Spinal cord (tissue), 10 donors: ENCODE results near the gene CRAT. TPM values are rescaled to one million over a fixed set of nuclear protein-coding genes. Genes with fewer than 3 reads are reported as not detected.
A peak's percentile ranks its signal among the peaks of the same experiment; 100 is the strongest.

Experiments used
- DNase-seq, 6 donors: peaks; one replicate each; pipeline versions ENCODE4 v3.0.0 to v3.0.0-alpha.2; 2013 to 2015; ENCODE audit warnings: low spot score in 6 of 6, low read depth in 4 of 6
- H3K27ac ChIP-seq: one replicate; pipeline ENCODE4 v1.5.1; 2013; ENCODE audit warnings: low read depth, low read length, control low read depth
- H3K27me3 ChIP-seq: one replicate; pipeline ENCODE4 v1.6.1; 2013; ENCODE audit warnings: low read length; ENCODE audit not compliant: control insufficient read depth, insufficient read depth
- H3K36me3 ChIP-seq: one replicate; pipeline ENCODE4 v1.6.1; 2013; ENCODE audit warnings: low read length; ENCODE audit not compliant: control insufficient read depth, insufficient read depth
- H3K4me1 ChIP-seq: one replicate; pipeline ENCODE4 v1.6.1; 2013; ENCODE audit warnings: low read length; ENCODE audit not compliant: control insufficient read depth, insufficient read depth
- H3K4me3 ChIP-seq: one replicate; pipeline ENCODE4 v1.5.1; 2013; ENCODE audit warnings: low read depth, low read length, control low read depth
- H3K9me3 ChIP-seq: one replicate; pipeline ENCODE4 v1.6.1; 2013; ENCODE audit warnings: low read length; ENCODE audit not compliant: control insufficient read depth, insufficient read depth
- WGBS: methylation state at CpG from one replicate; pipeline ENCODE4 v1.1.5; 2013; ENCODE audit warnings: missing lambda C conversion rate; ENCODE audit not compliant: insufficient coverage; 5-methylcytosine and 5-hydroxymethylcytosine counted together
- polyA plus RNA-seq, 2 donors: library from polyadenylated mRNA; unstranded; fragments of 120-200 nt; gene quantifications; one replicate each; pipeline ENCODE4 v1.2.1, GENCODE V29; 2013; ENCODE audit not compliant: insufficient read length in 2 of 2
- total RNA-seq, 2 donors: library from RNA; depleted of rRNA in 1 of 2; stranded (reverse); fragments of 120-200 nt in 1 of 2; fragments of >200 nt in 1 of 2; gene quantifications; one replicate each; pipeline versions ENCODE4 v1.2.3 to v1.2.4, GENCODE V29; 2013 to 2014
- donor health status: healthy.

CRAT gene
- total and polyA plus RNA-seq, 4 donors = 27.1 to 68.7 (median 48.3) TPM

DNA sequence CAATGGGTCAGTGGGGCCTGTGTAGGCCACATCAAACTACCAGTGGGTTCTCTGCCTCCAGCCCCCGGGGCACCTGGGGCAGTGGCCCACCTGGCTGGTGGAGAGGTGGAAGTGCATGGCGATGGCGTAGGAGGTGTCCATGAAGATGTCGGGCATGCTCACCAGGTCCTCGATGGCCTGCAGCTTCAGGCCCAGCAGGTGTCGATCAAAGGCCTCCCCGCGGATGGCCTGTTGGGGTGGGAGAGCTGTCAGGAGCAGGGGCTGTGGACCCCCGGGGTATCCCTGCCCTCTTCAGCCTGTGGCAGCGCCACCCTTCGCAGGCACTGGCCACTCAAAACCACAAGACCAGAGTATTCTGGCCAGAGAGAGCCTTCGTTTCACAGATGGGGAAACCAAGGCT, 14.7 kb downstream of the CRAT start:
- 92% methylated on average over 8 of the region's 12 CpGs for WGBS
- Histone ChIP-seq H3K4me3 (no peak overlapping the region), H3K4me1 (peaks cover 4% of the 10 kb centered on the region)

DNA sequence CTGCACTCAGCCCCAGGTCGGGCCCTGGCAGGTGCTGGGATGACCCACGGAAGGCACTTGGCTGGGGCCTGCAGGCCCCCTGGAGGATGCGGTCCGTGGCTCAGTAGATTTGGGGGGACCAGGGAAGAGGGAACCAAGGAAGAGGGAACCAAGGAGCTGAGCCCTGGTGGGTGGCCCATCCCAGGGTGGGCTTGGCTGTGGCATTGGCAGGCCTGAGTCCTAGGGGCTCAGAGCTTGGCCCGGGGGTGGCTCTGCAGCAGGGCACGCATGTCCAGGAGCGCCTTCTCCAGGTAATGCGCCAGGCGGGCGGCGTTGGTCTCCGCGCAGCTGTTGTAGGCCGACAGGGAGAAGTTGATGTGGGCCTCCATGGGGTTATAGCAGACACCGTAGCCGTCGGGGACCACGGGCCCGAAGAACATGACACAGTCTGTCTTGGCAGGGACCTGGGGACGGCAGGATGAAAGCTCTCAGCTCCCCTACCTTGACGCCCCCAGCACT, 15.4 kb downstream of the CRAT start:
- 96% methylated on average over 21 of the region's 21 CpGs for WGBS
- no peak for DNase-seq
- peaks cover 69% of the 10 kb centered on the region for H3K36me3 ChIP-seq
- H3K27me3 ChIP-seq = no peaks in the 10 kb centered on the region
- no peak overlapping the region for H3K27ac ChIP-seq
- no peaks in the 10 kb centered on the region for H3K4me1 ChIP-seq
- no peaks in the 10 kb centered on the region for H3K9me3 ChIP-seq
- H3K4me3 ChIP-seq = no peak overlapping the region

More for the DNA sequence above, 14.7 kb downstream of the CRAT start:
- H3K27me3 ChIP-seq = no peaks in the 10 kb centered on the region
- no peaks in the 10 kb centered on the region for H3K9me3 ChIP-seq
- DNase-seq = no peak
- no peak overlapping the region for H3K27ac ChIP-seq
- peaks cover 69% of the 10 kb centered on the region for H3K36me3 ChIP-seq

DNA sequence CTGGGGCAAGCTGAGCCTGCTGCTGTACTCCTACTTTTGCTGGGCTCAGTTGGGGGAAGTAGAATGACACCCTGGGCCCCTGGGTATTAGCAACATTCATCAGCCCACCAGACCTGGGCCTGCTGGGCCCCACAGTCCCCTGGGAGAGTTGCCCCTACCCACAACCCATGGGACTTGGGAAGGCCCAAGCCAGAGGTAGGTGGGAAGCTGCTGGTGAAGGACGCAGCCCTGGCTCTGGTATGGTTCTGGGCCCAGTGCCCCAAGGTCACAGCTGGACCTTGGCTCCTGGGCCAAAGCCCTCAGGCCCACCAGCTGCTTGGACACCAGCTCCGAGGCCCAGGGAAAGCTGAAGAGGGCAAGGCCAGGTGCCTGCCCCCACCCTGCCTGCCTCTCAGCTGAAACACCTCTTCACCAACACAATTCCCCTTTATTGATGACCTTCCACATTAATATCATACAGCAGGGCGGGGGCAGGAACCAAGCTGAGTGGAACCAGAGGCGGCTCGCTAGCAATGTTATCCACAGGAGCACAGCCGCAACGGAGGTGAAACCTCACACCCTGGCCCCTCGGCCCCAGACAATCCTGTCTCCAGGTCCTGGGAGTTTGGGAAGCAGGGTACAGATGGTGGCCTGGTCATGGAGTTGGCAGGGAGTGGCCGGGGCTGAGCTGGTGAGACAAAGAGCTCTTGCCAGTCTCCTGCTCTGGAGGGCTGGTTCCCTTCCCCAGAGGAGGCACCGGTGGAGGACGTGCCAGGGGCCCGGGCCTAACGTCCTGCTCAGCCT, 16.0 kb downstream of the CRAT start:
- H3K36me3 ChIP-seq = peaks cover 66% of the 10 kb centered on the region
- WGBS = 92% methylated on average over 13 of the region's 13 CpGs

DNA sequence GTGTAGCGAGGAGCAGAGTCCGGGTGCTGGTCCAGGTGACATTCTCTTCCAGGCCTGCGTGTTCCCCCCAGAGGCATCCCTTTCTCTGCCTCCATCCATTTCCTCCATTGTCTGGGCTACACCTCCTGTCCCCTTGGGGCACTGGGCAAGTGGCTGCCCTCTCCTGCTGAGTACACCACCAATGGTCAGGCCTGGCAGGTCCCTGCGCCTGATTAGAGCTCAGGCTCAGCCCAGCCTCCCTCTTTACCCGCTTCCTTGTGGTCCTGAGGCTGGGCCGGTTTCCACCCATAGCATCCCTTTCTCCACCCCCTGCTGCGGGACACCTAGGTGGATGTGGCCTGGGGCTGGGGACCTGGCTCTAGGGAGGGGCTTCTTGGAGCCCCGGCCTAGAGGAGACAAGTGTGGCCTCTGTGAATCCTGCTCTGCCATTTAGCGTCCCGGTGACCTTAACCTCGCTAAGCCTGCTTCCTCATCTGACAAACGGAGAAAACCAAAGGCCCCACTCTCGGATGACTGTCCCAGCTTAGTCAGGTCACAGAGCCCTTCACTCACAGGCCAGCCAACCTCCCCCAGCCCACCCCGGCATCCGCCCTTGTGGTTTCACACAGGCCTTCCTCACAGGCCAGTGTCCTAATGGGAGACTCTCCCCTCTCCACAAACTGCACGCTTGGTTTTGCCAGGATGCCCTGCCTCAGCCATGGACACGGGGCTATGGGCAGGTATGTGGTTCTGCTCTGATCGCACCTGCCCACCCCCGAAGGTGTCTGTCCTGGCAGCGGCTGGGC, 16.8 kb downstream of the CRAT start:
- WGBS = 80% methylated on average over 15 of the region's 20 CpGs
- no peak for DNase-seq
- Histone ChIP-seq H3K9me3 (no peaks in the 10 kb centered on the region), H3K4me3 (no peak overlapping the region), H3K27ac (no peak overlapping the region), H3K4me1 (no peaks in the 10 kb centered on the region), H3K36me3 (peaks cover 74% of the 10 kb centered on the region), H3K27me3 (no peaks in the 10 kb centered on the region)

More for the DNA sequence above, 16.0 kb downstream of the CRAT start:
- no peak for DNase-seq
- Histone ChIP-seq H3K27me3 (no peaks in the 10 kb centered on the region), H3K4me1 (no peaks in the 10 kb centered on the region), H3K4me3 (no peak overlapping the region), H3K9me3 (no peaks in the 10 kb centered on the region), H3K27ac (no peak overlapping the region)

DNA sequence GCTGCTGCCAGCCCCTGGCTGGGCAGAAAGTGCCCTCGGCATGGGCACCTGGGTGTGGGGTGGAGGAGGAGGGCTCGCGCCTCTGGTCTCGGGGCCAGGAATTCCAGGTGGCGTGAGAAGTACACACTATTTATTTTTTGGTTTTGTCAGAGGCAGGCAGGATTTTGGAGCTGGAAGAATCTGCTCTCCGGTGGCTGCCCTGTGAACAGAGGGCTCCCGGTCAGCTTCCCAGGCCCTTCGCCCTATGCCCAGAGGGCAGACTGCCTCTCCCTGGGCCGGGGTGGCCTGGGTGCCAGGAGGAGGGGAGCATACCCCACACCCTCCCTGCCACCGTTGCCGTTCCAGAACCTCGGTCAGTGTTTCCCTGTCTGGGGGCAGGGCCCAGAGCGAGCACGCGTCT, 21.3 kb downstream of the CRAT start:
- Histone ChIP-seq H3K27me3 (no peaks in the 10 kb centered on the region), H3K36me3 (peaks cover 76% of the 10 kb centered on the region), H3K27ac (no peak overlapping the region), H3K4me1 (no peaks in the 10 kb centered on the region), H3K4me3 (no peak overlapping the region), H3K9me3 (no peaks in the 10 kb centered on the region)
- WGBS = 92% methylated on average over 15 of the region's 15 CpGs
- DNase-seq = no peak

DNA sequence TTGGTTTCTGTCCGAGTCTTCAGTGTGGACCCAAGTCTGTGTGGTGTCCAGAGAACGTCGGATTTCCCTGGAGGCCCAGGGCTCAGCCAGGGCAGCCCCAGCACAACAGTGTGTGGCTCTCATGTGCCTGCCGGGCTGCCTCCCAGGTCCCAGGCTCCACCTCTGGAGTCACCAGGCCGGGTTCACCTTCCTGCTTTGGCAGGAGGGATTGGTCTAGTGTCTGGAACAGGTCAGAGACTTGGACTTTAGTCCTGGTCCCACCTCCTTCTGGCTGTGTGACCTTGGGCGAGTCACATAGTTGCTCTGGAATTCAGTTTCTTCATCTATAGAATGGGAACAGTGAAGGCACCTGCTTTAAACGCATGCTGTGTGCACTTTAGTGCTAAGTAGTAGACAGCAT, 26.5 kb downstream of the CRAT start:
- WGBS = 92% methylated on average over 7 of the region's 7 CpGs
- H3K9me3 ChIP-seq = no peaks in the 10 kb centered on the region
- no peak overlapping the region for H3K4me3 ChIP-seq
- no peak for DNase-seq
- H3K36me3 ChIP-seq = peaks cover 58% of the 10 kb centered on the region
- no peaks in the 10 kb centered on the region for H3K27me3 ChIP-seq
- peaks cover 26% of the 10 kb centered on the region for H3K4me1 ChIP-seq
- no peak overlapping the region for H3K27ac ChIP-seq

DNA sequence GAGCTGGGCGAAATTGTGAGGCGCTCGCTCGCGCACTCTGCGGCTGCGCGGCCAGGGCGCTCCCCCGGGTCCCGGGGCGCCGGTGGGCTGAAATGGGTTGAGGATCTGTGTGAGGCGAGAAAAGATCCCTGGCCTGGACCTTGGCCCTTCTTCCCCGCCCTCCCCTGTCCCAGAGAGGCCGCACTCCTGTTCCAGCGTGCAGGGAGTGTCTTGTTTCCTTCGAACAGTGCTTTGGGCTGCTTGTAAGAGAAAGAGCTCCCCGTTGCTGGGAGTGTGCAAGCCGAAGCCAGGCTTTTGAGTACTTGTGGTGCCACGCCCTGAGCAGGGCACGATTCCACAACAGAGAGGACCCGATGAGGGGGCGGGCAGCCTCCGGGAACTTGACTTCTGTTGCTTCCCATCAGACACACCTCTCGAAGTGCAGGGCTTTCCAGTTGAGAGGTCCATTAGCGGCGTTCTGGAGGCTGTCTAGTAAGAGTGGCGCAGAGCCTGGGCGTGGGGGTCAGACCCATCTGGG, 29.1 kb downstream of the CRAT start:
- peak overlapping the region; percentile 92 for H3K27ac ChIP-seq
- WGBS = 4% methylated on average over 28 of the region's 30 CpGs
- H3K4me3 ChIP-seq = peak overlapping the region; percentile 87
- no peaks in the 10 kb centered on the region for H3K27me3 ChIP-seq
- no peaks in the 10 kb centered on the region for H3K9me3 ChIP-seq
- peaks cover 34% of the 10 kb centered on the region for H3K36me3 ChIP-seq
- DNase-seq = no peak
- H3K4me1 ChIP-seq = peaks cover 26% of the 10 kb centered on the region

DNA sequence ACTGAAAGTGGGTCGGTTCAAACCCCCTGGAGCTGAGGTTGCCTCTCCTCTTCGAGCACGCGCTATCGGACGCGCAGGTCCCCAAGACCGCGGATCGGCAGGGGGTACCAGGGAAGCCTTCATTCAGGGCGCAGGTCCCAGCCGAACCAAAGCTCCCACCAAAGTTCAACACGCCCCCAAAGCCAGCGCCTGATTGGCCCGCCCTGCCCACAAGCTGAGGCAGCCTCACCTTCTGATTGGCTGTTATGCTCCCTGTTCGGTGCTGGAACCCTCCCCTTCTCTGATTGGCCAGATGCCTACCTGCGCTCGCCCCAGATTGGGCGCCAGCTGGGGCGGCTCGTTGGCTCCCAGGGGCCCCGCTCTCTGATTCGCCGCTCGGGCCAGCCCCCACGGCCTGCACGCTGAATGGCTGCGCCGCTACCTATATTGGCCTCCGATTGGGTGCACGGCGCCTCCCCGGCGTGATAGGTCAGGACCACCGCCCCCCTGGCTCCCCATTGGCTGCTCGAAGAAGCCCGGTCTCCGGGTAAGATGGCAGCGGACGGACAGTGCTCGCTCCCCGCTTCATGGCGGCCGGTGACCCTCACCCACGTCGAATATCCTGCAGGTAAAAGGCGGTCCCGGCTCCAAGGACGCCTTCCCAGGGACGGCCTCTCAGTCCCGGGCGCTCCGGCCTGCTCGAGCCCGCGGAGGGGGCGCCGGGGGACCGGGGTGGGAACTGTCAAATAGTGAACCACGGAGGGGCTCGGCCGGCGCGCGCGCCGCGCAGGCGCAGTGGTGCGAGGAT, 29.8 kb downstream of the CRAT start, which contains the start of gene DOLPP1:
Gene DOLPP1 (plus strand): TSS at position 511 of the 787 bp plus-strand sequence. CDS start 21 bp downstream, at position 532.
- DNase-seq = peak; percentile 93 to 100 (median 98)
- H3K9me3 ChIP-seq = no peaks in the 10 kb centered on the region
- H3K4me1 ChIP-seq = peaks cover 26% of the 10 kb centered on the region
- no peaks in the 10 kb centered on the region for H3K27me3 ChIP-seq
- H3K27ac ChIP-seq = peak within 1 kb of the TSS; percentile 92
- peak within 1 kb of the TSS; percentile 87 for H3K4me3 ChIP-seq
- WGBS = under 1% methylated on average over 70 of the region's 70 CpGs
- peaks cover 33% of the 10 kb centered on the region for H3K36me3 ChIP-seq

DNA sequence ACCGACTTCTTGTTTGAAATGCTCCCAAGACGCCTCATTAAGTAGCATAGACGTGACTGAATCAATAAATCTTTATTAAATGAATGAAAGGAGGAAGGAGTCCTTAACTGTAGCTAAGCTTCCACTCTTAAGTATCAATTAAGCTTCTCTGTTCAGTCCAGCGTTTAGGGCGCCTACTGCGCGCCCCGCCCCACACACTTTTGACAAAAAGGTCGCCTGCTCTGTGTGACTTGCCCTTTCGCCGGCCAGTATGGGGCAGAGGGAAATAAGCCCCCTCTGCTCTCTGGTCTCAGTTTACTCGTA, 30.3 kb downstream of the CRAT start:
- peaks cover 28% of the 10 kb centered on the region for H3K36me3 ChIP-seq
- H3K4me1 ChIP-seq = peaks cover 26% of the 10 kb centered on the region
- DNase-seq = no peak
- peak overlapping the region; percentile 87 for H3K4me3 ChIP-seq
- 3% methylated on average over 9 of the region's 12 CpGs for WGBS
- no peaks in the 10 kb centered on the region for H3K9me3 ChIP-seq
- H3K27ac ChIP-seq = no peak overlapping the region
- H3K27me3 ChIP-seq = no peaks in the 10 kb centered on the region
